ENCODE data around the gene BCL10. TPM values are rescaled to one million over a fixed set of nuclear protein-coding genes. Genes with fewer than 3 reads are reported as not detected.

Gene BCL10
- total RNA-seq, 1 experiment from 2014 or later: 26.1 TPM

DNA sequence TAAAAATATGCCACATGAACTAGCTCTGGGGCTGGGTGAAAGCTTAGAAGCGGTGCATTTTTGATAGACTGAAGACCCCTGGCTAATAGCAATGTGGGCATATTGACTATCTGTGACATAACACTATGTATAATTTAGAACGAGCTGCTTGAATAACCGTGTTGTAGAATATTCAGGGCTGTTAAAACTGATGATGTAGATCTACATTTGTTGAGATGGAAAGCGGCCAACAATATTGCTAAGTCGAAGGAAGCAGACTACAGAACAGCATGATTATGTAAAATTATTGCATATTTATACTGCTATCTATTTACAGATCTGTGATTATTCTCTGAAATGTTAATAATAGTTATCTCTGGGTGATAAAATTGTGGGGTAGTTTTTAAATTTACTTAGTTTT, 41.1 kb upstream of the BCL10 start:
- H4K8ac ChIP-seq (replicated peaks; ENCODE audit: insufficient read length, low read depth, low read length): no peak overlapping the region
- H2BK5ac ChIP-seq (ENCODE audit: insufficient read length, low read length): no peak overlapping the region
- H2AK5ac ChIP-seq (ENCODE audit: insufficient read length, low read length): no peak overlapping the region
- H3T11ph ChIP-seq (ENCODE audit: low read length): no peak overlapping the region
- WGBS (ENCODE audit: extremely low coverage, insufficient read length, low lambda C conversion rate): no CpG with 5 or more reads among the region's 5 CpGs
- H3K4me3 Mint-ChIP-seq: no peak overlapping the region
- H2BK20ac ChIP-seq (ENCODE audit: low read depth, low read length, poor library complexity, severe bottlenecking): no peak overlapping the region
- H2AFZ ChIP-seq (ENCODE audit: low read length): no peak overlapping the region
- no peak overlapping the region for H4K91ac ChIP-seq (ENCODE audit: insufficient read length, low read depth, low read length)
- H3K23ac ChIP-seq (ENCODE audit: insufficient read length, low read depth, low read length): no peak overlapping the region
- H3K4me1 Mint-ChIP-seq: peaks cover 4% of the 10 kb centered on the region in 2 experiments; a peak in 3 of 4 replicates
- no peaks in the 10 kb centered on the region for H3K9me3 Mint-ChIP-seq
- H3K79me1 ChIP-seq (ENCODE audit: insufficient read depth, low read depth, low read length, poor library complexity, severe bottlenecking): no peaks in the 10 kb centered on the region
- no peak overlapping the region for H3K27ac ChIP-seq (ENCODE audit: insufficient read length, low read depth, low read length)
- H3K36me3 Mint-ChIP-seq (ENCODE audit: insufficient read depth in 1 of 3, low read depth in 3 of 3): no peaks in the 10 kb centered on the region
- H3K4ac ChIP-seq (ENCODE audit: low read depth, low read length): no peak overlapping the region
- no peak overlapping the region for H3K14ac ChIP-seq (ENCODE audit: insufficient read depth, low read length)
- H3K18ac ChIP-seq (ENCODE audit: insufficient read length, low read depth, low read length): no peak overlapping the region
- H3K56ac ChIP-seq (ENCODE audit: insufficient read length, low read depth, low read length): no peak overlapping the region
- H2BK120ac ChIP-seq (ENCODE audit: low read depth, low read length, poor library complexity, severe bottlenecking): no peak overlapping the region
- H3K4me2 ChIP-seq (ENCODE audit: insufficient read depth, insufficient read length, low read length): no peak overlapping the region
- H4K20me1 ChIP-seq (ENCODE audit: control insufficient read depth, insufficient read depth, insufficient read length): no peaks in the 10 kb centered on the region
- no peaks in the 10 kb centered on the region for H3K79me2 ChIP-seq (ENCODE audit: insufficient read depth, low read length)
- H3K4me1 ChIP-seq (ENCODE audit: insufficient read depth, low read length): no peaks in the 10 kb centered on the region; the same call in 1 of the 2 replicates
- TF ChIP-seq CTCF (conservative IDR thresholded peaks at IDR 0.05): no peak
- H4K5ac ChIP-seq (ENCODE audit: insufficient read length, low read depth, low read length): no peak overlapping the region
- H3K9ac ChIP-seq (ENCODE audit: extremely low read depth, insufficient read length, low read length): no peak overlapping the region
- no peak for DNase-seq
- no peak overlapping the region for H2BK15ac ChIP-seq (ENCODE audit: low read depth, low read length)
- H2BK12ac ChIP-seq (ENCODE audit: insufficient read length, low read depth, low read length): no peak overlapping the region
- H3K27ac Mint-ChIP-seq: no peak overlapping the region
- H3K9me3 ChIP-seq (ENCODE audit: control insufficient read depth, low read depth, low read length): no peaks in the 10 kb centered on the region
- no peaks in the 10 kb centered on the region for H3K27me3 ChIP-seq (ENCODE audit: insufficient read depth, low read length)
- H3K23me2 ChIP-seq (ENCODE audit: insufficient read length, low read depth, low read length, poor library complexity, severe bottlenecking): no peaks in the 10 kb centered on the region
- no peaks in the 10 kb centered on the region for H3K27me3 Mint-ChIP-seq (ENCODE audit: low read depth)

All from H9 (cell line).